A549 (cell line): ENCODE results near the gene ZBTB8OS. TPM values are rescaled to one million over a fixed set of nuclear protein-coding genes. Genes with fewer than 3 reads are reported as not detected.

ENCODE experiments used
- ATAC-seq, 2 experiments: fragments of 200-7000 bp in 1 of 2; fragments of >200 bp in 1 of 2; cut with Nextera tagmentation in 1 of 2; cut with Tn5 transposase in 1 of 2; 3 replicates each; pipeline versions ENCODE4 v1.8.0 to v1.9.1; 2018 to 2020; ENCODE audit warnings: mild to moderate bottlenecking in 1 of 2, moderate library complexity in 1 of 2
- CTCF ChIA-PET: fragments of 300-600 bp; sonication (Branson Sonifier 250); formaldehyde crosslinking; extraction: SDS; loops from one replicate; lab custom pipeline; 2021; ENCODE audit warnings: antibody characterized with exemption, inconsistent platforms; lab: Yijun Ruan, JAX
- POLR2A ChIA-PET: fragments of 350-600 bp; formaldehyde crosslinking; extraction: SDS; loops from one replicate; lab custom pipeline; 2021; ENCODE audit warnings: antibody characterized with exemption, inconsistent platforms; lab: Yijun Ruan, JAX
- DNase-seq, 2 experiments: peaks; one replicate each; pipeline versions ENCODE4 v3.0.0 to v3.0.0-alpha.2; 2011 to 2016; ENCODE audit warnings: low read depth in 1 of 2, low spot score in 1 of 2
- FAIRE-seq: peaks from 2 replicates; lab custom pipeline; 2011; peaks lifted over from hg19 to GRCh38; lab: Jason Lieb, UNC
- H3K27ac ChIP-seq, 2 experiments: fragments of >200 bp; sonication (Bioruptor Twin); formaldehyde crosslinking; 3 replicates each; pipeline ENCODE4 v1.5.1; 2016 to 2017
- H3K4me1 ChIP-seq: fragments of >200 bp; sonication (Bioruptor Twin); formaldehyde crosslinking; 3 replicates; pipeline ENCODE4 v1.6.1; 2016
- H3K4me2 ChIP-seq: fragments of >200 bp; sonication (Bioruptor Twin); formaldehyde crosslinking; 3 replicates; pipeline ENCODE4 v1.6.1; 2016
- H3K4me3 ChIP-seq: fragments of >200 bp; sonication (Bioruptor Twin); formaldehyde crosslinking; 3 replicates; pipeline ENCODE4 v1.5.1; 2016
- H3K9me3 ChIP-seq: fragments of >200 bp; sonication (Bioruptor Twin); formaldehyde crosslinking; 3 replicates; pipeline ENCODE4 v1.6.1; 2016
- CBX8 ChIP-seq: fragments of 200-600 bp; sonication (generic); IDR thresholded peaks from 2 replicates; pipeline ENCODE4 v1.6.1; 2016
- CHD2 ChIP-seq: fragments of 150-350 bp; IDR thresholded peaks from 2 replicates; pipeline ENCODE4 v1.6.1; 2014; ENCODE audit warnings: low read length; ENCODE audit not compliant: partially characterized antibody
- CHD4 ChIP-seq: fragments of 200-600 bp; sonication (generic); IDR thresholded peaks from 2 replicates; pipeline ENCODE4 v1.6.1; 2016; ENCODE audit warnings: antibody characterized with exemption, mild to moderate bottlenecking, borderline replicate concordance
- CTCF ChIP-seq: fragments of >200 bp; sonication (Bioruptor Twin); formaldehyde crosslinking; IDR thresholded peaks from 3 replicates; pipeline ENCODE4 v1.5.1; 2016
- EHMT2 ChIP-seq: fragments of 200-600 bp; sonication (generic); IDR thresholded peaks from 2 replicates; pipeline ENCODE4 v1.6.1; 2016; ENCODE audit warnings: antibody characterized with exemption, low read depth, mild to moderate bottlenecking, moderate library complexity
- EP300 ChIP-seq, 2 experiments: fragments of >200 bp; sonication (Bioruptor Twin); formaldehyde crosslinking; IDR thresholded peaks; 2 replicates in 1 of 2; 3 replicates in 1 of 2; pipeline ENCODE4 v1.6.1; 2016 to 2017
- ESRRA ChIP-seq: fragments of 150-350 bp; IDR thresholded peaks from 2 replicates; pipeline ENCODE4 v1.6.1; 2014; ENCODE audit warnings: mild to moderate bottlenecking, low read length, borderline replicate concordance
- FOSB ChIP-seq: fragments of 250-450 bp; sonication (Bioruptor Pico); IDR thresholded peaks from 2 replicates; pipeline ENCODE4 v1.5.0; 2020; ENCODE audit warnings: mild to moderate bottlenecking, moderate library complexity
- FOXS1 ChIP-seq: fragments of 250-450 bp; sonication (Bioruptor Pico); IDR thresholded peaks from 2 replicates; pipeline ENCODE4 v1.5.0; 2020; ENCODE audit warnings: mild to moderate bottlenecking, moderate library complexity
- GATA3 ChIP-seq: IDR thresholded peaks from 2 replicates; pipeline ENCODE4 v1.6.1; 2012; ENCODE audit warnings: borderline replicate concordance
- HOXA7 ChIP-seq: fragments of 250-450 bp; sonication (Bioruptor Pico); IDR thresholded peaks from 2 replicates; pipeline ENCODE4 v1.5.0; 2020; ENCODE audit warnings: mild to moderate bottlenecking, moderate library complexity
- HOXB5 ChIP-seq: fragments of 250-450 bp; sonication (Bioruptor Pico); IDR thresholded peaks from 2 replicates; pipeline ENCODE4 v1.5.0; 2020; ENCODE audit warnings: mild to moderate bottlenecking, moderate library complexity
- JUN ChIP-seq, 2 experiments: fragments of >200 bp; sonication (Bioruptor Twin); formaldehyde crosslinking; IDR thresholded peaks; 2 replicates in 1 of 2; 3 replicates in 1 of 2; pipeline ENCODE4 v1.6.1; 2016 to 2017
- KDM5A ChIP-seq: fragments of 200-600 bp; sonication (generic); IDR thresholded peaks from 2 replicates; pipeline ENCODE4 v1.6.1; 2016; ENCODE audit warnings: antibody characterized with exemption, mild to moderate bottlenecking
- MAFK ChIP-seq: fragments of 450-650 bp; IDR thresholded peaks from 2 replicates; pipeline ENCODE4 v1.6.1; 2014; ENCODE audit not compliant: partially characterized antibody
- MAX ChIP-seq: IDR thresholded peaks from 2 replicates; pipeline ENCODE4 v1.6.1; 2012
- MAZ ChIP-seq: fragments of 150-350 bp; IDR thresholded peaks from 2 replicates; pipeline ENCODE4 v1.6.1; 2014; ENCODE audit warnings: antibody characterized with exemption, low read depth, low read length, borderline replicate concordance
- MYC ChIP-seq: IDR thresholded peaks from 2 replicates; pipeline ENCODE4 v1.6.1; 2012; ENCODE audit warnings: mild to moderate bottlenecking, inconsistent platforms, low read length, improper control_type of control experiment, borderline replicate concordance
- NPAS2 ChIP-seq: fragments of 250-450 bp; sonication (Bioruptor Pico); IDR thresholded peaks from 2 replicates; pipeline ENCODE4 v1.8.0; 2022; ENCODE audit warnings: mild to moderate bottlenecking, moderate library complexity, borderline replicate concordance
- NR3C1 ChIP-seq: fragments of >200 bp; sonication (Bioruptor Twin); formaldehyde crosslinking; IDR thresholded peaks from 3 replicates; pipeline ENCODE4 v1.6.1; 2017
- POLR2A ChIP-seq: IDR thresholded peaks from 2 replicates; pipeline ENCODE4 v1.6.1; 2012; ENCODE audit warnings: mild to moderate bottlenecking, low read length
- RAD21 ChIP-seq, 2 experiments: fragments of >200 bp in 1 of 2; sonication (Bioruptor Twin) in 1 of 2; formaldehyde crosslinking in 1 of 2; IDR thresholded peaks in 1 of 2; conservative IDR thresholded peaks in 1 of 2; 2 replicates in 1 of 2; 3 replicates in 1 of 2; pipeline ENCODE4 v1.6.1; 2012 to 2018; ENCODE audit warnings: inconsistent platforms in 1 of 2
- RARB ChIP-seq: fragments of 250-450 bp; sonication (Bioruptor Pico); IDR thresholded peaks from 2 replicates; pipeline ENCODE4 v1.8.0; 2021; ENCODE audit warnings: mild to moderate bottlenecking, moderate library complexity
- RCOR1 ChIP-seq: fragments of 150-350 bp; IDR thresholded peaks from 2 replicates; pipeline ENCODE4 v1.6.1; 2014; ENCODE audit warnings: antibody characterized with exemption, low read length, low read depth
- RFX5 ChIP-seq: fragments of 450-650 bp; IDR thresholded peaks from 2 replicates; pipeline ENCODE4 v1.7.1; 2014; ENCODE audit warnings: antibody characterized with exemption, mild to moderate bottlenecking, moderate library complexity
- RNF2 ChIP-seq: fragments of 200-600 bp; sonication (generic); IDR thresholded peaks from 2 replicates; pipeline ENCODE4 v1.6.1; 2016; ENCODE audit warnings: low read depth, mild to moderate bottlenecking, antibody characterized with exemption, moderate library complexity, borderline replicate concordance
- SREBF2 ChIP-seq: fragments of 450-650 bp; IDR thresholded peaks from 2 replicates; pipeline ENCODE4 v1.6.1; 2014; ENCODE audit warnings: mild to moderate bottlenecking, moderate library complexity
- ZC3H11A ChIP-seq: fragments of 450-650 bp; IDR thresholded peaks from 2 replicates; pipeline ENCODE4 v1.6.1; 2014; ENCODE audit warnings: antibody characterized with exemption, mild to moderate bottlenecking
- ZFP36 ChIP-seq: fragments of 450-650 bp; IDR thresholded peaks from 2 replicates; pipeline ENCODE4 v1.6.1; 2014; ENCODE audit warnings: borderline replicate concordance; ENCODE audit not compliant: partially characterized antibody
- WGBS: methylation state at CpG from one replicate; pipeline ENCODE4 v1.1.6; 2017; ENCODE audit errors: missing lambda C conversion rate; 5-methylcytosine and 5-hydroxymethylcytosine counted together
- polyA plus RNA-seq, 4 experiments: library from polyadenylated mRNA; depleted of rRNA in 3 of 4; stranded (reverse); fragments of >200 nt; fragmentation: RNase III in 1 of 4; extraction: RNeasy Plus Mini Kit Qiagen cat#74134 plus additional on column Dnase treatment in 1 of 4; gene quantifications; 2 replicates in 3 of 4; 3 replicates in 1 of 4; pipeline ENCODE4 v1.2.3, GENCODE V29; 2011 to 2017
- TF ChIP-seq, protein P1 (sequence below): fragments of >200 bp; sonication (Bioruptor Twin); formaldehyde crosslinking; IDR thresholded peaks from 3 replicates; pipeline ENCODE4 v1.6.1; 2016
- TF ChIP-seq, protein P2 (sequence below): IDR thresholded peaks from 2 replicates; pipeline ENCODE4 v1.6.1; 2012; ENCODE audit warnings: low read depth, borderline replicate concordance
- TF ChIP-seq, protein P3 (sequence below): IDR thresholded peaks from 2 replicates; pipeline ENCODE4 v1.6.1; 2012
- TF ChIP-seq, protein P4 (sequence below): fragments of 250-450 bp; sonication (Bioruptor Pico); IDR thresholded peaks from 2 replicates; pipeline ENCODE4 v1.5.0; 2021; ENCODE audit warnings: mild to moderate bottlenecking, moderate library complexity, borderline replicate concordance
- TF ChIP-seq, protein P5 (sequence below): fragments of >200 bp; sonication (Bioruptor Twin); formaldehyde crosslinking; IDR thresholded peaks from 2 replicates; pipeline ENCODE4 v1.6.1; 2016

The ZBTB8OS gene
- polyA plus RNA-seq, 2 of the 4 experiments (the other 2 are of a cell fraction): 85.4 to 101 TPM

DNA sequence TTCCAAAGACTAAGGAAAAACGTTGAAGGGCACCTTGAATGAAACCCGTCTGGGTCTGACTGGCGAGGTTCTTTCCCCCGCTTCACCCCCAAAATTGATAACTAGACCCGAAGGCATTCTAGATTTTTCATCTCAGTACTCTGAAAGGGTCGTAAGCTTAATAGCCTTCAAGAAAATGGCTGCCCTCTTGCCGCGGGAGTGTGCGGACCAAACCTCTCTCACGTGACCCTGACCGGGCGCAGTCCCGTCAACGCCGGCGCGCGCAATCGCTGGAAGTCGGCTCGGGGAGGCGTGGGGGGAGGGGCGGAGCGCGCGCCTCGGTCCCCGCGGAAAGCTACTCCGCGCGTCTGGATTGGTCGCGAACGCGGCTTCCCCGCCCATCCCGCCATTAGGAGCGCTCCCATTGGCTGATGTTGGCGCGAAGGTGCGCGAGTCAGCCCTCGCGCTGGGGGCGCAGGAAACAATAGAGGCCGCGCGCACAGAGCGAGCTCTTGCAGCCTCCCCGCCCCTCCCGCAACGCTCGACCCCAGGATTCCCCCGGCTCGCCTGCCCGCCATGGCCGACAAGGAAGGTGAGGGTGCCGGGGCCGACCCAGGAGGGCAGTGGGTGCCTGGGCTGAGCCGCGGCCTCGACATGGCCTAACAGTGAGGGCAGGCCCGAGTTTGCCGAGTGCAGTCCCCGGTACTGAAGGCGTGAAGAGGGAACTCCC lies 556 bp upstream of the ZBTB8OS start, which contains the start of gene RBBP4:
TSS of gene RBBP4 (plus strand) at position 457 of the 709 bp plus-strand sequence. CDS start at position 556, 99 bp downstream.
- Histone ChIP-seq H3K4me1 (peaks cover 23% of the 10 kb centered on the region), H3K27ac (peak within 1 kb of the TSS; percentile 98 to 100), H3K9me3 (no peaks in the 10 kb centered on the region), H3K4me2 (peak within 1 kb of the TSS; percentile 97), H3K4me3 (peak within 1 kb of the TSS; percentile 69)
- ChIA-PET CTCF (interaction anchor here (0.7 to 1.2 kb wide), 2 partner anchors 19 to 61 kb away, joined by 3 read pairs; no protein-coding TSS in a partner anchor), POLR2A (interaction anchor here (0.5 to 1.7 kb wide), 17 partner anchors 8 to 257 kb away, joined by 3 to 8 read pairs (median 4); partner anchors contain the start of genes BSDC1 and ZBTB8A)
- 0% methylated on average over 11 of the region's 67 CpGs for WGBS
- no peak for FAIRE-seq
- DNase-seq: peak; percentile 88 to 96
- peak; percentile 97 for ATAC-seq
- TF ChIP-seq POLR2A (peak; percentile 39; the same call in 1 of the 2 replicates), HOXA7 (CRISPR knock-in tag) (peak; percentile 96), SREBF2 (no peak), ZFP36 (no peak), RNF2 (no peak), NR3C1 (no peak), CHD4 (no peak), EP300 (IDR thresholded peaks at IDR 0.05) (no peak), HOXB5 (CRISPR knock-in tag) (peak; percentile 99), ESRRA (no peak), CHD2 (peak; percentile 72), JUN (IDR thresholded peaks at IDR 0.05) (peak in 1 of 2 experiments; percentile 67; a peak in 3 of 5 replicates), RCOR1 (no peak), CTCF (no peak), FOXS1 (CRISPR knock-in tag) (peak; percentile 95), GATA3 (no peak), KDM5A (peak; percentile 36; the same call in 1 of the 2 replicates), RARB (peak; percentile 78; the same call in 1 of the 2 replicates), RAD21 (conservative IDR thresholded peaks at IDR 0.05 in 1 of 2, IDR thresholded peaks at IDR 0.05 in 1 of 2) (no peak), CBX8 (no peak), FOSB (CRISPR knock-in tag) (peak; percentile 93; the same call in 1 of the 2 replicates), ZC3H11A (no peak), MAX (peak; percentile 94), NPAS2 (peak; percentile 50; the same call in 1 of the 2 replicates), MAZ (no peak), RFX5 (no peak), EHMT2 (no peak), MYC (peak; percentile 18; the same call in 1 of the 2 replicates), MAFK (no peak)
- TF ChIP-seq, protein P1, sequence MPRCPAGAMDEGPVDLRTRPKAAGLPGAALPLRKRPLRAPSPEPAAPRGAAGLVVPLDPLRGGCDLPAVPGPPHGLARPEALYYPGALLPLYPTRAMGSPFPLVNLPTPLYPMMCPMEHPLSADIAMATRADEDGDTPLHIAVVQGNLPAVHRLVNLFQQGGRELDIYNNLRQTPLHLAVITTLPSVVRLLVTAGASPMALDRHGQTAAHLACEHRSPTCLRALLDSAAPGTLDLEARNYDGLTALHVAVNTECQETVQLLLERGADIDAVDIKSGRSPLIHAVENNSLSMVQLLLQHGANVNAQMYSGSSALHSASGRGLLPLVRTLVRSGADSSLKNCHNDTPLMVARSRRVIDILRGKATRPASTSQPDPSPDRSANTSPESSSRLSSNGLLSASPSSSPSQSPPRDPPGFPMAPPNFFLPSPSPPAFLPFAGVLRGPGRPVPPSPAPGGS: 0 out of 3 replicates have a peak, but pooled peaks have one; percentile 15
- TF ChIP-seq, protein P2, sequence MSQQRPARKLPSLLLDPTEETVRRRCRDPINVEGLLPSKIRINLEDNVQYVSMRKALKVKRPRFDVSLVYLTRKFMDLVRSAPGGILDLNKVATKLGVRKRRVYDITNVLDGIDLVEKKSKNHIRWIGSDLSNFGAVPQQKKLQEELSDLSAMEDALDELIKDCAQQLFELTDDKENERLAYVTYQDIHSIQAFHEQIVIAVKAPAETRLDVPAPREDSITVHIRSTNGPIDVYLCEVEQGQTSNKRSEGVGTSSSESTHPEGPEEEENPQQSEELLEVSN: peak; percentile 97
- TF ChIP-seq, protein P3, sequence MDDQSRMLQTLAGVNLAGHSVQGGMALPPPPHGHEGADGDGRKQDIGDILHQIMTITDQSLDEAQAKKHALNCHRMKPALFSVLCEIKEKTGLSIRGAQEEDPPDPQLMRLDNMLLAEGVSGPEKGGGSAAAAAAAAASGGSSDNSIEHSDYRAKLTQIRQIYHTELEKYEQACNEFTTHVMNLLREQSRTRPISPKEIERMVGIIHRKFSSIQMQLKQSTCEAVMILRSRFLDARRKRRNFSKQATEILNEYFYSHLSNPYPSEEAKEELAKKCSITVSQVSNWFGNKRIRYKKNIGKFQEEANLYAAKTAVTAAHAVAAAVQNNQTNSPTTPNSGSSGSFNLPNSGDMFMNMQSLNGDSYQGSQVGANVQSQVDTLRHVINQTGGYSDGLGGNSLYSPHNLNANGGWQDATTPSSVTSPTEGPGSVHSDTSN: no peak
- TF ChIP-seq, protein P4, sequence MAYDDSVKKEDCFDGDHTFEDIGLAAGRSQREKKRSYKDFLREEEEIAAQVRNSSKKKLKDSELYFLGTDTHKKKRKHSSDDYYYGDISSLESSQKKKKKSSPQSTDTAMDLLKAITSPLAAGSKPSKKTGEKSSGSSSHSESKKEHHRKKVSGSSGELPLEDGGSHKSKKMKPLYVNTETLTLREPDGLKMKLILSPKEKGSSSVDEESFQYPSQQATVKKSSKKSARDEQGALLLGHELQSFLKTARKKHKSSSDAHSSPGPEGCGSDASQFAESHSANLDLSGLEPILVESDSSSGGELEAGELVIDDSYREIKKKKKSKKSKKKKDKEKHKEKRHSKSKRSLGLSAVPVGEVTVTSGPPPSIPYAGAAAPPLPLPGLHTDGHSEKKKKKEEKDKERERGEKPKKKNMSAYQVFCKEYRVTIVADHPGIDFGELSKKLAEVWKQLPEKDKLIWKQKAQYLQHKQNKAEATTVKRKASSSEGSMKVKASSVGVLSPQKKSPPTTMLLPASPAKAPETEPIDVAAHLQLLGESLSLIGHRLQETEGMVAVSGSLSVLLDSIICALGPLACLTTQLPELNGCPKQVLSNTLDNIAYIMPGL (CRISPR knock-in tag): peak; percentile 79; the same call in 1 of the 2 replicates
- TF ChIP-seq, protein P5, sequence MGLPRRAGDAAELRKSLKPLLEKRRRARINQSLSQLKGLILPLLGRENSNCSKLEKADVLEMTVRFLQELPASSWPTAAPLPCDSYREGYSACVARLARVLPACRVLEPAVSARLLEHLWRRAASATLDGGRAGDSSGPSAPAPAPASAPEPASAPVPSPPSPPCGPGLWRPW: no peak
